Subcutaneous adipose tissue (tissue), 4 donors: ENCODE measurements around the gene ACCS. TPM values are rescaled to one million over a fixed set of nuclear protein-coding genes. Genes with fewer than 3 reads are reported as not detected.

Source experiments
- total RNA-seq, 4 donors: library from RNA; depleted of rRNA; stranded (reverse); fragments of >200 nt; gene quantifications; one replicate each; pipeline ENCODE4 v1.1.0, GENCODE V29; 2016
- TF ChIP-seq, protein P1 (sequence below): fragments of 450-650 bp; IDR thresholded peaks from one replicate; pipeline ENCODE4 v1.5.1; 2016; ENCODE audit warnings: low read depth, mild to moderate bottlenecking, control low read depth, antibody characterized with exemption, moderate library complexity

The ACCS gene
- 10 to 100 TPM; 17.8 to 42.5 (median 33.0) TPM for total RNA-seq

DNA sequence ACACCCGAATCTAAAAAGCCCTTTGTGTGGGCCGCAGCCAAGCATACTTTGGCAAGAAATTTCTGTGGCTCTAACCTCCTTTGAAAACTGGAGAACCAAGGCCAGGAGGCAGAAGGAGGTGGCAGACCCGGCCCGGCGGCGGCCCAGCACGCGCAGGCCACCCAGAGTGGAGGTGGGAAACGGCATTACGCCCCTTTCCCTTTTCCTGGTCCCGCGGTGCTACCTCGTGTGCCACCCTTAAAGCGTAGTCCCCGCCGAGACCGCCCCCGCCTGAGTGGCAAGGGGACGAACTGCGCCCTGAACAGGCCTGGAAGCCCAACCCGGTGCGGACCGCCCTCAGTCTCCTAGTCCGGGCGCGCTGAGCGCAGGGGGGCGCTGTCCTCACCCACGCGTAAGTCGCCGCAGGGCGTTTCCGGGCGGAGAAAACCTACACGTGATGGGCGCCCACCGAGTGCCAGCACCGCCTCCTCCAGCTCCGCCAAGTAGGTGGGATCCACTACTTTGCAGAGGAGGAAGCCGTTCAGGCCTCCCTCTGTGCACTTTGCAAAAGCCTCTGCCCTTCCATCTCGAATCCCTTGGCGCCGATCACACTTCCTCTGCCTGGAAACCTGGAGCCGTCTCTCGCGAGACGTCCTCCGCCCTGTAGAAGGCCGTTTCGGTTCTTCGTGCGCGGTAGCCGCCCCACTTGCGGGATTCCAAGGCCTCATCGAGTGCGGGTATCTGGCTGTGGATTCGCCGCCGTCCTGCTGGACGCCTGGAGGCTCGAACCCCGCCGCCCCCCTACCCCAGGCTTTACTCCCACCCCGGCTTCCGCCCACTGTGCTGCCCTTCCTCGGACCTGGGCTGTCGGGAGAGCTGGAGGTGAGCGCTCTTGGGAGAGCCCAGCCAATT, at the start of gene ACCS:
Gene ACCS, plus strand, starts transcription at position 430 of the 891 bp plus-strand sequence. CDS start 1,358 bp downstream, outside the sequence.
- TF ChIP-seq, protein P1, sequence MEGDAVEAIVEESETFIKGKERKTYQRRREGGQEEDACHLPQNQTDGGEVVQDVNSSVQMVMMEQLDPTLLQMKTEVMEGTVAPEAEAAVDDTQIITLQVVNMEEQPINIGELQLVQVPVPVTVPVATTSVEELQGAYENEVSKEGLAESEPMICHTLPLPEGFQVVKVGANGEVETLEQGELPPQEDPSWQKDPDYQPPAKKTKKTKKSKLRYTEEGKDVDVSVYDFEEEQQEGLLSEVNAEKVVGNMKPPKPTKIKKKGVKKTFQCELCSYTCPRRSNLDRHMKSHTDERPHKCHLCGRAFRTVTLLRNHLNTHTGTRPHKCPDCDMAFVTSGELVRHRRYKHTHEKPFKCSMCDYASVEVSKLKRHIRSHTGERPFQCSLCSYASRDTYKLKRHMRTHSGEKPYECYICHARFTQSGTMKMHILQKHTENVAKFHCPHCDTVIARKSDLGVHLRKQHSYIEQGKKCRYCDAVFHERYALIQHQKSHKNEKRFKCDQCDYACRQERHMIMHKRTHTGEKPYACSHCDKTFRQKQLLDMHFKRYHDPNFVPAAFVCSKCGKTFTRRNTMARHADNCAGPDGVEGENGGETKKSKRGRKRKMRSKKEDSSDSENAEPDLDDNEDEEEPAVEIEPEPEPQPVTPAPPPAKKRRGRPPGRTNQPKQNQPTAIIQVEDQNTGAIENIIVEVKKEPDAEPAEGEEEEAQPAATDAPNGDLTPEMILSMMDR, result no peak

- TF ChIP-seq, protein P1, result no peak
Measured at GRCh38 chr11:44016546-44017442, 49.3 kb upstream of the ACCS start.

GRCh38 chr11:44017443-44018126, 48.5 kb upstream of the ACCS start:
- TF ChIP-seq, protein P1, result no peak

DNA sequence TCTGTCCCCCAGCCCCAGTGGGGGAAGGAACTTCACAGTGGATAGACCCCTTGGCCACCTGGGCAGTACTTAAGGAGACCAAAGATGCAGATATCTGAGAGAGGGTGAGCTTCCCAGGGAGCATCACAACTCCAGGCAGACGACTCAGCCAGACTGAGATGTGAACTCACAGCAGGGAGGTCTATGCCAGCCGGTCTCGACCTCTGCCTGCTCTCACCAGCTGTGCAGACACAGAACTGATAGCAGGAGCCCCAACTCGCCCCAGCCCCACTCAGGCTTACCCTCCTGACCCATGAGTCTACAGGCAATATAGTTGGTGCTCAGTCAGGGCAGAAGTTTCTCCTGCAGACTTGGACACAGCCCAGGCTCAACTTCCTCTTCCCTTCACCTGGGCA, 47.9 kb upstream of the ACCS start:
- TF ChIP-seq, protein P1, result no peak

- TF ChIP-seq, protein P1, result no peak
Measured at GRCh38 chr11:44018829-44019228, 47.2 kb upstream of the ACCS start.

DNA sequence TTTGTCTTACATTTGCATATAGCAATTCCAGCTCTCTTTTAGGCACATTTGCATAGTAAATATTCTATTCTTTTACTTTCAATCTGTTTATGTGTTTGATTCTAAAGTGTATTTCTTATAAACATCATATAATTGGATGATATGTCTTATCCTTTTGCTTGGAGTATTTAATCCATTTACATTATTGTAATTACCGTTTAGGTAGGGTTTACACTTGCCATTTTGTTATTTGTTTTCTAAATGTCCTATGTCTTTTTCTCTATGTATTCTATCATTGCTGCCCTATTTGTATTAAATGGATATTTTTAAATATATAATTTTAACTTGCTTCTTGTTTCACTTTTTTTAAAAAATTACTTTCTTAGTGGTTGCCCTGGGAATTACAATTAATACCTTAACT, 41.1 kb upstream of the ACCS start:
- TF ChIP-seq, protein P1, result no peak

DNA sequence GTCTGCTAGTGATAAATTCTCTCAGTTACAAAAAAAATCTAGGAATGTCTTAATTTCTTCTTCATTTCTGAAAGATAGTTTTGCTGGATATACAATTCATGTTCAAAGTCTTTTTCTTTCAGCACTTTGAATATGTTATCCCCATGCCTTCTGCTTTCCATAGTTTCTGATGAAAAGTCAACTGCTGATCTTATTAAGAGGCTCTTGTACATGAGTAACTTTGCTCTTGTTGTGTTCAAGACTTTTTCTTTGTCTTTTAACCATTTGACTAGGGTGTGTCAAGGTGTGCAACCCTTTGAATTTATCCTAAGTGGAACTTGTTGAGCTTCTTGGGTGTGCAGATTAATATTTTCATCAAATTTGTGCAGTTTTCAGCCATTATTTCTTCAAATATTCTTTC, 40.3 kb upstream of the ACCS start:
- TF ChIP-seq, protein P1, result no peak
